ENCODE results near the gene PARD3B. TPM values are rescaled to one million over a fixed set of nuclear protein-coding genes. Genes with fewer than 3 reads are reported as not detected.

The PARD3B gene
- total RNA-seq, 1 donor from 2014 or later: 16.4 TPM

GRCh38 chr2:205010196-205010595 lies 464.9 kb downstream of the PARD3B start:
- DNase-seq (ENCODE audit: low read depth): no peak

GRCh38 chr2:205011031-205011430 lies 465.8 kb downstream of the PARD3B start:
- DNase-seq (ENCODE audit: low read depth): no peak

GRCh38 chr2:205012961-205013360 lies 467.7 kb downstream of the PARD3B start:
- DNase-seq (ENCODE audit: low read depth): no peak

- no peak for DNase-seq (ENCODE audit: low read depth)
Measured at GRCh38 chr2:205013586-205013985, 468.3 kb downstream of the PARD3B start.

- DNase-seq (ENCODE audit: low read depth): no peak
Measured at GRCh38 chr2:205014201-205014600, 468.9 kb downstream of the PARD3B start.

GRCh38 chr2:205017381-205017780 lies 472.1 kb downstream of the PARD3B start:
- no peak for DNase-seq (ENCODE audit: low read depth)

GRCh38 chr2:205017912-205018311 lies 472.6 kb downstream of the PARD3B start:
- DNase-seq (ENCODE audit: low read depth): no peak

GRCh38 chr2:205020673-205021072 lies 475.4 kb downstream of the PARD3B start:
- DNase-seq (ENCODE audit: low read depth): no peak

GRCh38 chr2:205022841-205023240 lies 477.6 kb downstream of the PARD3B start:
- DNase-seq (ENCODE audit: low read depth): no peak

- DNase-seq (ENCODE audit: low read depth): peak; percentile 98
Measured at GRCh38 chr2:205024822-205025518, 479.7 kb downstream of the PARD3B start.

GRCh38 chr2:205025580-205026240 lies 480.4 kb downstream of the PARD3B start:
- DNase-seq (ENCODE audit: low read depth): no peak

- no peak for DNase-seq (ENCODE audit: low read depth)
Measured at GRCh38 chr2:205030695-205031094, 485.4 kb downstream of the PARD3B start.

GRCh38 chr2:205032093-205032551 lies 486.8 kb downstream of the PARD3B start:
- no peak for DNase-seq (ENCODE audit: low read depth)

GRCh38 chr2:205033431-205033830 lies 488.2 kb downstream of the PARD3B start:
- DNase-seq (ENCODE audit: low read depth): no peak

- no peak for DNase-seq (ENCODE audit: low read depth)
Measured at GRCh38 chr2:205034034-205034433, 488.8 kb downstream of the PARD3B start.

GRCh38 chr2:205040323-205040722 lies 495.0 kb downstream of the PARD3B start:
- DNase-seq (ENCODE audit: low read depth): no peak

- no peak for DNase-seq (ENCODE audit: low read depth)
Measured at GRCh38 chr2:205041472-205042130, 496.3 kb downstream of the PARD3B start.

- DNase-seq (ENCODE audit: low read depth): no peak
Measured at GRCh38 chr2:205043285-205043684, 498.0 kb downstream of the PARD3B start.

GRCh38 chr2:205045706-205046105 lies 500.4 kb downstream of the PARD3B start:
- no peak for DNase-seq (ENCODE audit: low read depth)

- DNase-seq (ENCODE audit: low read depth): no peak
Measured at GRCh38 chr2:205047273-205047839, 502.1 kb downstream of the PARD3B start.

- peak; percentile 7 for DNase-seq (ENCODE audit: low read depth)
Measured at GRCh38 chr2:205051417-205051816, 506.1 kb downstream of the PARD3B start.

GRCh38 chr2:205052781-205053180 lies 507.5 kb downstream of the PARD3B start:
- DNase-seq (ENCODE audit: low read depth): no peak
